Caco-2 (cell line): ENCODE data around the gene NCF2. TPM values are rescaled to one million over a fixed set of nuclear protein-coding genes. Genes with fewer than 3 reads are reported as not detected.

Experiments
- BruUV-seq: library from RNA; stranded (reverse); fragments of 400-500 nt; replicated peaks from 2 replicates; lab custom pipeline; 2021; lab: Mats Ljungman, UMichigan
- CTCF ChIA-PET: fragments of 300-600 bp; sonication (Branson Sonifier 250); formaldehyde crosslinking; loops from one replicate; lab custom pipeline; 2022; ENCODE audit warnings: antibody characterized with exemption; lab: Charles Lee
- POLR2A ChIA-PET: fragments of 300-600 bp; sonication (Branson Sonifier 250); formaldehyde crosslinking; loops from one replicate; lab custom pipeline; 2022; ENCODE audit warnings: antibody characterized with exemption; lab: Charles Lee
- DNase-seq, 2 experiments: peaks; one replicate each; pipeline versions ENCODE4 v3.0.0 to v3.0.0-alpha.2; 2020 to 2022
- H3K27me3 ChIP-seq: replicated peaks from 2 replicates; pipeline ENCODE4 v1.6.0; 2011; ENCODE audit warnings: low read length; ENCODE audit not compliant: control insufficient read depth, insufficient read depth
- H3K36me3 ChIP-seq: 2 replicates; pipeline ENCODE4 v1.5.1; 2011; ENCODE audit warnings: low read length; ENCODE audit not compliant: control insufficient read depth, insufficient read depth
- H3K4me1 ChIP-seq: fragments of 250-450 bp; sonication (Bioruptor Pico); 2 replicates; pipeline ENCODE4 v1.5.1; 2020; ENCODE audit warnings: mild to moderate bottlenecking
- H3K4me3 ChIP-seq: 2 replicates; pipeline ENCODE4 v1.5.1; 2011; ENCODE audit warnings: low read depth, mild to moderate bottlenecking, control low read depth, low read length
- H3K9me3 ChIP-seq: fragments of 250-450 bp; sonication (Bioruptor Pico); 2 replicates; pipeline ENCODE4 v1.5.1; 2020; ENCODE audit warnings: mild to moderate bottlenecking, moderate library complexity
- H3K27ac Mint-ChIP-seq: one replicate; pipeline ENCODE4 v1.8.0; 2022; ENCODE audit warnings: mixed read lengths; ENCODE audit not compliant: unreplicated experiment
- H3K27me3 Mint-ChIP-seq: one replicate; pipeline ENCODE4 v1.8.0; 2022; ENCODE audit warnings: mixed read lengths; ENCODE audit not compliant: insufficient read depth, unreplicated experiment
- H3K36me3 Mint-ChIP-seq: one replicate; pipeline ENCODE4 v1.8.0; 2022; ENCODE audit warnings: mild to moderate bottlenecking, mixed read lengths; ENCODE audit not compliant: insufficient read depth, unreplicated experiment
- H3K4me1 Mint-ChIP-seq: one replicate; pipeline ENCODE4 v1.8.0; 2022; ENCODE audit warnings: low read depth, mixed read lengths; ENCODE audit not compliant: unreplicated experiment
- H3K4me3 Mint-ChIP-seq: one replicate; pipeline ENCODE4 v1.8.0; 2022; ENCODE audit warnings: mild to moderate bottlenecking, moderate library complexity, mixed read lengths; ENCODE audit not compliant: unreplicated experiment
- H3K9me3 Mint-ChIP-seq: one replicate; pipeline ENCODE4 v1.8.0; 2022; ENCODE audit warnings: mixed read lengths; ENCODE audit not compliant: unreplicated experiment
- CTCF ChIP-seq, 2 experiments: fragments of 200-600 bp in 1 of 2; IDR thresholded peaks; 1 replicate in 1 of 2; 2 replicates in 1 of 2; pipeline versions ENCODE4 v1.5.1 to v1.8.0; 2011 to 2022; ENCODE audit warnings: antibody characterized with exemption in 1 of 2, control low read depth in 1 of 2, inconsistent platforms in 1 of 2, low read depth in 1 of 2, low read length in 1 of 2, mild to moderate bottlenecking in 1 of 2, moderate library complexity in 1 of 2; ENCODE audit not compliant: insufficient read depth in 1 of 2, severe bottlenecking in 1 of 2, unreplicated experiment in 1 of 2
- intact Hi-C: fragments of 100-400 bp; cut with micrococcal nuclease; formaldehyde crosslinking; loops from one replicate; pipeline ENCODE4 v1.10.0; 2022; ENCODE audit not compliant: unreplicated experiment
- total RNA-seq: library from RNA; stranded (reverse); gene quantifications from 2 replicates; pipeline ENCODE4 v1.2.3, GENCODE V29; 2022

The NCF2 gene
- total RNA-seq, 1 experiment from 2014 or later, result not detected

GRCh38 chr1:183570451-183570850, 19.8 kb downstream of the NCF2 start:
- H3K4me3 ChIP-seq, result no peak overlapping the region
- intact Hi-C loops, result no loop called here
- H3K36me3 Mint-ChIP-seq, result peaks cover 18% of the 10 kb centered on the region
- no peaks in the 10 kb centered on the region for H3K36me3 ChIP-seq
- DNase-seq, result no peak
- POLR2A ChIA-PET, result no interaction called here
- peaks cover 8% of the 10 kb centered on the region for H3K4me1 Mint-ChIP-seq
- no peaks in the 10 kb centered on the region for H3K9me3 Mint-ChIP-seq
- no peak overlapping the region for H3K27ac Mint-ChIP-seq
- H3K9me3 ChIP-seq, result no peaks in the 10 kb centered on the region
- TF ChIP-seq CTCF (IDR thresholded peaks at IDR 0.05; ENCODE audit: insufficient read depth in 1 of 2, low read depth in 1 of 2, low read length in 1 of 2, severe bottlenecking in 1 of 2, unreplicated experiment in 1 of 2), result no peak
- H3K4me1 ChIP-seq, result peaks cover 11% of the 10 kb centered on the region
- no TSS peak for BruUV-seq
- no peaks in the 10 kb centered on the region for H3K27me3 Mint-ChIP-seq
- CTCF ChIA-PET, result no interaction called here
- H3K4me3 Mint-ChIP-seq, result no peak overlapping the region
- H3K27me3 ChIP-seq, result no peaks in the 10 kb centered on the region

- no peaks in the 10 kb centered on the region for H3K27me3 ChIP-seq
- intact Hi-C loops, result no loop called here
- no peak overlapping the region for H3K27ac Mint-ChIP-seq
- peaks cover 18% of the 10 kb centered on the region for H3K36me3 Mint-ChIP-seq
- no peak overlapping the region for H3K4me3 Mint-ChIP-seq
- H3K4me1 ChIP-seq, result peaks cover 11% of the 10 kb centered on the region
- DNase-seq, result no peak
- BruUV-seq, result no TSS peak
- H3K27me3 Mint-ChIP-seq, result no peaks in the 10 kb centered on the region
- no peaks in the 10 kb centered on the region for H3K36me3 ChIP-seq
- ChIA-PET CTCF (interaction anchor here (0.8 kb wide), 1 partner anchor 39 kb away, joined by 3 read pairs; no protein-coding TSS in a partner anchor), POLR2A (no interaction called here)
- H3K4me3 ChIP-seq, result no peak overlapping the region
- peaks cover 8% of the 10 kb centered on the region for H3K4me1 Mint-ChIP-seq
- H3K9me3 ChIP-seq, result no peaks in the 10 kb centered on the region
- no peak for TF ChIP-seq CTCF (IDR thresholded peaks at IDR 0.05; ENCODE audit: insufficient read depth in 1 of 2, low read depth in 1 of 2, low read length in 1 of 2, severe bottlenecking in 1 of 2, unreplicated experiment in 1 of 2)
- H3K9me3 Mint-ChIP-seq, result no peaks in the 10 kb centered on the region
Measured at GRCh38 chr1:183569801-183570200, 20.5 kb downstream of the NCF2 start.

GRCh38 chr1:183569141-183569540, 21.1 kb downstream of the NCF2 start:
- no peak overlapping the region for H3K4me3 ChIP-seq
- H3K36me3 Mint-ChIP-seq, result peaks cover 18% of the 10 kb centered on the region
- H3K27me3 ChIP-seq, result no peaks in the 10 kb centered on the region
- DNase-seq, result no peak
- H3K27ac Mint-ChIP-seq, result no peak overlapping the region
- H3K4me1 Mint-ChIP-seq, result peaks cover 8% of the 10 kb centered on the region
- H3K9me3 ChIP-seq, result no peaks in the 10 kb centered on the region
- BruUV-seq, result no TSS peak
- no peaks in the 10 kb centered on the region for H3K36me3 ChIP-seq
- intact Hi-C loops, result no loop called here
- ChIA-PET CTCF (interaction anchor here (0.8 to 1.5 kb wide), 2 partner anchors 10 to 40 kb away, joined by 3 to 4 read pairs; no protein-coding TSS in a partner anchor), POLR2A (interaction anchor here (0.7 kb wide), 1 partner anchor 13 kb away, joined by 4 read pairs; no protein-coding TSS in a partner anchor)
- no peaks in the 10 kb centered on the region for H3K9me3 Mint-ChIP-seq
- peaks cover 11% of the 10 kb centered on the region for H3K4me1 ChIP-seq
- H3K27me3 Mint-ChIP-seq, result no peaks in the 10 kb centered on the region
- H3K4me3 Mint-ChIP-seq, result no peak overlapping the region
- no peak for TF ChIP-seq CTCF (IDR thresholded peaks at IDR 0.05; ENCODE audit: insufficient read depth in 1 of 2, low read depth in 1 of 2, low read length in 1 of 2, severe bottlenecking in 1 of 2, unreplicated experiment in 1 of 2)
